HTERT RPE-1 (cell line): ENCODE measurements around the gene GPX3.

Source experiments
- in situ Hi-C: fragments of 300-500 bp; cut with MboI; formaldehyde crosslinking; loops from 4 replicates; pipeline ENCODE4 v1.14.3; 2020; ENCODE audit warnings: low sequenced_read_pairs

GPX3 gene

GRCh38 chr5:151012862-151013261, 7.5 kb upstream of the GPX3 start:
- in situ Hi-C loops: no loop called here

DNA sequence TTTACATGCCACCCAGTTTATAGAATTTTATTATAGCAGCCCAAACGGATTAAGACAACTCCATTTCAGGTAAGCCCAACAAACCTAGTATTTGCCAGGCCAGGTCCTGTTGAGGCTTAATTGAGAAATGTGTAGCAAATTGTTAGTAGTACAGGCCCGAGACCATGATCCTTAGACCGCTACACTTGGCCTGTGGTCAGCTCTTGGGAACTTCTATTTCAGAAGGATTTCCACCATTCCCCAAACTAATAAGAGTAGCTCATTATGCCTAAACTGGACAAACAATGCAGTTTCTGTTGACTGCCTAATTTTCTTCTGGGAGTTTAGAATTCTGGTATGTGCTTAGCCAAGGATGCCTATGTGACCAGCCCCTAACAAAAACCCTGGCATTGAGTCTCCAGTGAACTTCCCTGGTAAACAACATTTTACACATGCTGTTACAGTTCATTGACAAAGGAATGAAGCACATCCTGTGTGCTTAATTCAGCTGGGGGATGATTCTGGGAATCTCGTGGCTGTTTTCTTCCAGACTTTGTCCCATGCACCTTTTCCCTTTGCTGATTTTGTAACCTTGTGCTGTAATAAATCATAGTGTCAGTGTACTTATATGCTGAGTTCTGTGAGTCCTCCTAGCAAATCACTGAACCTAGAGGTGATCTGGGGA, 5.6 kb upstream of the GPX3 start:
- in situ Hi-C loops: no loop called here

- in situ Hi-C loops: no loop called here
Observed at GRCh38 chr5:151015974-151016587, 4.3 kb upstream of the GPX3 start.

GRCh38 chr5:151016700-151017099, 3.7 kb upstream of the GPX3 start:
- in situ Hi-C loops: no loop called here

- in situ Hi-C loops: no loop called here
Observed at GRCh38 chr5:151017897-151018296, 2.5 kb upstream of the GPX3 start.

DNA sequence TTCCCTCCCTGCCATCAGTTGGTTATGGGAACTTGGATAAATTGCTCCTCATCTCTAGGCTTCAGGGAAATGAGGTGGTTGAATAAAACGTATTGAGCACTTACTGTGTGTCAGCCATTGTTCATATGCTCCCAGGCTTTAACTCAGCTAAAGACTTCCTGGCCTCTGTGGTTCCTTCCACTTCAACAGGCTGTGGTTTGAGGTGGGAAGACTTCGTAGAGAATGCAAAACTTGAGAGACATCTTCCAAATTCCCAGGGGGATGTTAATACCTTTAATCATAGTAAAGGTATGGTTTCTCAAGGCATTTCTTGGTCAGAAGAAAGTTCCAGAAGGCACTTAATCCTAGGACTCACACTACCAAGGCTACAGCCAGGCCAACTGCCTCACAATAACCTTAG, 1.5 kb upstream of the GPX3 start:
- in situ Hi-C loops: no loop called here

- in situ Hi-C loops: no loop called here
Observed at GRCh38 chr5:151019331-151019730, 1.1 kb upstream of the GPX3 start.

DNA sequence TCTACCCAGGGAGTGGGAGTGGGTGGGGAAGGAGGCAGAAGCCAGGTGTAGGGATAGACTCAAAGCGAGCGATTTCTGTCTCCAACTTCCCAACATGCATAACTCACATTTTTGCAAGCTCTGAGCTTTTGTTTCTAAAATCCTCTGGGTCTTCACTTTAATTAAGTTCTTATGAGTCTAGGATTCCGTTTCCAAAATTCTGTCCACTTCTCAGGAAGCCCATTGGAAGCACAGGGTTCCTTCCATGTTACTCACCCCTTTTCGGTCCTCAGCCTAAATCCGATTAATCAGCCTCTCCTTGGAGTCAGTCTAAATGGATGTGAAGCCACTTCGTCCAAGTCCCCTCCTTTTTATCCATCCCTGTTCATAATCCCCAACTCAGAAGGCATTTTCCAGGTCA, 1.4 kb downstream of the GPX3 start:
- in situ Hi-C loops: no loop called here

- in situ Hi-C loops: no loop called here
Observed at GRCh38 chr5:151022511-151023018, 2.2 kb downstream of the GPX3 start.

DNA sequence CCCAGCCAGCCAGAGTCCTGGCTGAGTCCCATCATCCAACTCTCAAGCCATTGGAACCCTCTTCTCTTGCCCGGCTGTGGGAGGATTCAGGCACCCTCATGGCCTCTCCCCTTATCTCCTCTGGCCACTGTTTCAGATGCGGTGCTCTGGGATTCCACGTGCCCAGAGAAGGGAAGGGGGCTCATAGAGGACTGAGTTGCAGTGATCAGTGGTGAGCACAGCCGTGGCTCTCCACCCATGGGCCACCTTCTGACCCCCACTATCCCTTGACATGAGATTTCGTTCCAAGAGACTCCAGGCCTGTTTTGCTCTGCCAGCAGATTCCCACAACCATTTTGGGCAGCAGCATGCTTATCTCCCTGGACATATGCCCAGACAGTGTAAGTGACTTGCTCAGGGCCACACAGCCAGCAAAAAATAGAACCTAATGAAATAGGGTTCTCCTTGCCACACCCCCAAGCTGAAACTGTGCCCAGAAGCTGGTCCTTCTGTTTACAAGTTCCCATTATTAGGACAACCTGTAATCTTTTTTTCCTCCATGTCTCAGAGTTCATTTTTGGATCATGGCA, 2.7 kb downstream of the GPX3 start:
- in situ Hi-C loops: no loop called here

GRCh38 chr5:151023651-151024050, 3.3 kb downstream of the GPX3 start:
- in situ Hi-C loops: no loop called here

DNA sequence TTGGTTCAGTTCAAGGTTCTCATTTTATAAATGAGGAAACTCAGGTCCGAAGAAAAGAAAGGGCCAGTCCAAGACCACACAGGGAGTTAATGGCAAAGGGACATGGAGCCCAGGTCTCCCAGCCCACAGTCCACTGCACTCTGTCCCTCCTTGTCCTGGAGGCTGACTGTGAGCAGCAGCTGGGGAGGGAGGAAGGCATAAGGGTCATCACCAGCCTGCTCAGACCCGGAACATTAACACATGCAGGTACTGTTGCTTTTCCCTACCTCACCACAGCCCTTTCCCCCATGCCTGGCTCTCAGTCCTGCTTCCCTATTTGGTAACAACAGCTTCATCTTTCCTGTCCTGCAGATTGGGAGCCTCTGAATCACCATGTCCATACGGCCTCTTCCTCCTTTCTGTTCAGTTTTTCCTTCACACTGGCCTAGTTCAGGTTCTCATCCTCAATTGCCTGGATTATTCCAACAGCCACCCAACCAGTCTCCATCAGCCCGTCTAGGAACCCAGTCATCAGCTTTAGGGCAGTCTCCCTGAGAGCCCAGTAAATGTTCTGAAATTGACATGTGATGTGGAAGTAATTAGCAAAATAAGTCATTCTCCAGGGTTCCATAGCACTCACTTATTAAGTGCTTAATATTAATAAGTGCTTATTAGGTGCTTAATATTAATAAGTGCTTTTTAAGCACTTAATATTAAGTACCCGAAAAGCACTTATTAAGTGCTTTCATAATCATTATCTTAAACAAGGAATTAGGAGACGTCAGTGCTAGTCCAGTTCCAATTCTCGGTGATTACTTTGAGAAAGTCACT, 4.3 kb downstream of the GPX3 start:
- in situ Hi-C loops: no loop called here

GRCh38 chr5:151025250-151025606, 4.8 kb downstream of the GPX3 start:
- in situ Hi-C loops: no loop called here

DNA sequence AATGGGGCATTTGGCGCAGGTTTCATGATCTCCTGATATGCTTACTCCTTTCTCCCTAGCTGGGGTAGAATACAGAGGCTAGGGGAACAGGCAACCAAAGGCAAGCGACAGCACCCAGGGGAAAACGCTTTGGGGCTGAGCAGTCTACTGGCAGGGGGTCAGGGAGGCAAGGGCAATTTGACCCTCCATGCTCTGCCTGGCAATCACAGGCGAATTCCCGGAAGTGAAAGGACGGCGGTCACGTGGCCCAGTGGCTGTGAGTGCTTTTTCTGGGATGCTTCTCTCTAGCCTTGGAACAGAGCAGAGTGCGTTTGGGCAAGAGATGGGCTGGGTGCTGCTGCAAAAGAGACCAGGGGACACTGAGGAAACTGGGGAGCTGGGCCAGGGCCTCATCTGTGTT, 5.7 kb downstream of the GPX3 start:
- in situ Hi-C loops: no loop called here

DNA sequence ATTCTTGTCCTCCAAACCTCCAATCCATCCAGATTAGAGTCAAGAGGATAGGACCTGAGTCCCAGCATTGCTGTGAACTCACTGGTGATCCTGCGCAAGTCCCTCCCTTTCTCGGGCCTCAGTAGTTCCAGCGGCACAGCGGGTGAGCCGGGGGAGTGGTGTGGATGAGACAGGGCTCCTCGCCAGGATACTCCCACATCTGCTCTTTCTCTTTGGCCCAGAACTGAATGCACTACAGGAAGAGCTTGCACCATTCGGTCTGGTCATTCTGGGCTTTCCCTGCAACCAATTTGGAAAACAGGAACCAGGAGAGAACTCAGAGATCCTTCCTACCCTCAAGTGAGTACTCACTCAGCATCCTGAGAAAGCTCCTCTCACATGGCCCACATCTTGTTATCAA, 6.3 kb downstream of the GPX3 start:
- in situ Hi-C loops: no loop called here

- in situ Hi-C loops: no loop called here
Observed at GRCh38 chr5:151027961-151028479, 7.6 kb downstream of the GPX3 start.

DNA sequence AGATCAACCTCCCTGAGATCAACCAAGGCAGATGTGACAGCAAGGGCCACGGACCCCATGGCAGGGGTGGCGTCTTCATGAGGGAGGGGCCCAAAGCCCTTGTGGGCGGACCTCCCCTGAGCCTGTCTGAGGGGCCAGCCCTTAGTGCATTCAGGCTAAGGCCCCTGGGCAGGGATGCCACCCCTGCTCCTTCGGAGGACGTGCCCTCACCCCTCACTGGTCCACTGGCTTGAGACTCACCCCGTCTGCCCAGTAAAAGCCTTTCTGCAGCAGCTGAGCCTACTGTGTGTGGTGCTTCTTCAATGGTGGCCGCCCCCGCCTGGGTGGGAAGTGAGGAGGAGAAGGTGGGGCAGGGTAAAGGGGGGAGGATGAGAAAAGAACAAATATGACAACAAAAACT, 8.3 kb downstream of the GPX3 start:
- in situ Hi-C loops: no loop called here

GRCh38 chr5:151029179-151030055, 9.0 kb downstream of the GPX3 start:
- in situ Hi-C loops: no loop called here

GRCh38 chr5:151030056-151030336, 9.6 kb downstream of the GPX3 start:
- in situ Hi-C loops: no loop called here

DNA sequence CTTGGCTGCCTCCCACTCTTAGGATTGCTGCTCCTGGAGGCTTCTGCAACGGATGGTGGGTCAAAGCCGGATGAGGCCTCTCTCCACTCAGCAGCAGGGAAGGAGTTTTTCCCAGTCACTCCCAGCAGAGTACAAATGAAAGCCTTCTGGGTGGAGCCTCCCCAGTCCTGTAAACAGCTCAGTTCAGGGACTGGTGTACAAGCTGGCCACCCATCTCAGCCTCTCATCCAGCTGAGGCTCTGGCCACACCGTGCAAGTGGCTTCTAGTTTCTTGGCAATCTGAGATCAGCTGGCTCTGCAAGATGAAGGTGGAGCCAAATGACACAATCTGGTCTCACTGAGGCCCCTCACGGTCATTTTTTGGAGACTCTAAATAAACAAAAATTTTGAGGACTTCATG, 10.0 kb downstream of the GPX3 start:
- in situ Hi-C loops: no loop called here

DNA sequence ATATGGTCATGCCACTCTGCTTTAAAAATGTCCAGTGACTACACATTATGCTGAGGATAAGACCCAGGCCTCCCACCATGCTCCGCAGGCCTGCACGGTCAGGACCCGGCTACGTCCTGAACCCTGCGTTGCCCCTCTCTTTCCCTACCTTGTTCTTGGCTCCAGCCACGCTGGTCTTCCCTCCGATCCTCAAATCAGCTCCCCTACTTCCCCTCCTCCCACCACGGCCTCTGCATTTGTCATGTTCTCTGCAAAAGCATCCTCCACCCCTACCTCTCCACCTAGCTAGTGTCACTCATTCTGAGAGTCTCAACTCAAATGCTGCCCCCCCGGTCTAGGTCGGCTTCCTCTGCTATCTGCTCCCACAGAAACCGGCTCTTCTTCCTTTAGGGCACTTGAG, 11.2 kb downstream of the GPX3 start:
- in situ Hi-C loops: no loop called here
